Stimulated activated CD8-positive, alpha-beta memory T cell treated with anti-CD3 and anti-CD28 coated beads, Interleukin-2, amount 100 ng/mL, for 1 hour (primary cell): Measurements from ENCODE around the gene EPHB1.
"Not testable (repeated sequence)": the region's sequence is repeated elsewhere in the genome, so short reads cannot be mapped to it uniquely, and the experiment has no call there.

Experiments used
- DNase-seq, 2 donors: peaks; one replicate each; pipeline ENCODE4 v3.0.0-alpha.2; 2020; ENCODE audit warnings: low read depth in 2 of 2

EPHB1 gene

GRCh38 chr3:134776518-134776917 lies 18.5 kb upstream of the EPHB1 start:
- DNase-seq, result no peak

DNA sequence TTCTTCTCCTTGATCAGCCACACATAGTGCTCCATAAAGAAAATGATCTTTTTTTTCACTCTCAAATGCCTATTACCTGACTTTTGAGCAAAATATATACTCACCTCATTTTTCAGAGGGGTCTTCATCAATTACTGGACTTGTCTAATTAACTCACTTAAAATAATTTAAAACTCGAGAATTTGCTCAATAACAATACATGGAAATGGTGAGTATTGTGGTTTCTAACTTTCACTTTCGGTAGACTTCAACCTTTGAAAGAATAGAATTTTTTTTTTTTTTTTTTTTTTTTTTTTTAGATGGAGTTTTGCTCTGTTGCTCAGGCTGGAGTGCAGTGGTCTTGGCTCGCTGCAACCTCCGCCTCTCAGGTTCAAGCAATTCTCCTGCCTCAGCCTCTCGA lies 17.7 kb upstream of the EPHB1 start:
- no peak for DNase-seq

DNA sequence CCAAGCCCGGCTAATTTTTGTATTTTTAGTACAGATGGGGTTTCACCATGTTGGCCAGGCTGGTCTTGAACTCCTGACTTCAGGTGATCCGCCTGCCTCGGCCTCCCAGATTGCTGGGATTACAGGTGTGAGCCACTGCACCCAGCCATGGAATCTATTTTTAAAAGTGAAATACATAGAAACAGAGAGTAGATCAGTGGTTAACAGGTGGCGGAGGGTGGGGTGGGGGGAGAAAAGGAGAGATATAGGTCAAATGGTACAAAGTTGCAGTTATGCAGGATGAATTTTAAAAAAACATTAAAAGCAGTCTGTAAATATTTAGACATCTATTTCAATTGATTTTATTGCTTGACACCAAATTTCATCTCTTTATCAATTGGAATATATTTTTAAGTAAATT lies 6.8 kb upstream of the EPHB1 start:
- not testable (repeated sequence) for DNase-seq

DNA sequence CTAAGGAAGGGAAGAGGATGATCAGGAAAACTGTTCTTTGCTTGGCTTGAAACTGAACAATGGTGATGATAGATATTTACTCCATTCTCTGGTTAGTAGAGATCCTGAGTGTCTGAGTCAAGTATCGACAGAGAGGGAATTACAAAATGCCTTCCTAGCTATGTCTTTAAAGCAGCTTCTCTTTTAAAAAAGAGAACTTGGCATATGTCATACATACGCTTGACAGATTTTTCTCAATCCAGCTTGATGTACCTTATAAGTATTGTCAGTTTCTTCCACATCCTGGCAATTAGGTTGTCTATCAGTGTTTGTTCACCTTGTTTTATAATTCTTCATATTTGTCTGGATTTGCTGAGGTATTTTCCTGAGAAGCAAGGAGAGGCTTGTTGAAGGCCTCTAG lies 5.0 kb upstream of the EPHB1 start:
- no peak for DNase-seq

DNA sequence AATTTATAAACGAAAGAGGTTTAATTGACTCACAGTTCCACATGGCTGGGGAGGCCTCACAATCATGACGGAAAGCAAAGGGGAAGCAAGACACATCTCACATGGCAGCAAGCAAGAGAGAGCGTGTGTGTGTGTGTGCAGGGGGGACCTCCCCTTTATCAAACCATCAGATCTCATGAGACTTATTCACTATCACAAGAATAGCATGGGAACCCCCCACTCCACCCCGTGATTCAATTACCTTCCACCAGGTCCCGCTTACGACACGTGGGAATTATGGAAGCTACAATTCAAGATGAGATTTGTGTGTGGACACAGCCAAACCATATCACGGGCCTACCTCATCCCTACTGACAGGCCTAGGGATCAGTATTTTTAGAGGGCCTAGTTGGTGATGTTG lies 3.1 kb upstream of the EPHB1 start:
- DNase-seq, result no peak

- DNase-seq, result no peak
Measured at GRCh38 chr3:134792700-134793099, 2.4 kb upstream of the EPHB1 start.

- DNase-seq, result no peak
Measured at GRCh38 chr3:134793562-134793961, 1.5 kb upstream of the EPHB1 start.

DNA sequence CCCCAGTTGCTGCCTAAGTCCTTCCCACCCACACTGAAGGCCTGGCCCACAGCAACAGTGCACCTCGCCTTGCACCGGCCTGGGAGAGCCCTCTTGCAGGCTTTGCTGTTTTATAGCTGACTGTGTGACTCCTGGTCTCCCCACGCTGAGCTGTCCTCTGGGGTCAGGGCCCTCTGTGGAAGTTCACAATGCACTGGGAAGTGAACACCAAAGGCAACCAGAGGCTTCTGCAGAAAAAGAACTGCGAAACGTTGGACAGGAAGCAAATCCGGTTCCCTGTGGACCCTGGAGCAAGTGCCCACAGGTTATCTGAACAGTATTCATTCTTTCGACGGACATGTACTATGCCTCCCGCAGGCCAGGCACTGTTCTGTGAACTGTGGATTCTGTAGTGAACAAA lies 737 bp upstream of the EPHB1 start:
- DNase-seq, result no peak

DNA sequence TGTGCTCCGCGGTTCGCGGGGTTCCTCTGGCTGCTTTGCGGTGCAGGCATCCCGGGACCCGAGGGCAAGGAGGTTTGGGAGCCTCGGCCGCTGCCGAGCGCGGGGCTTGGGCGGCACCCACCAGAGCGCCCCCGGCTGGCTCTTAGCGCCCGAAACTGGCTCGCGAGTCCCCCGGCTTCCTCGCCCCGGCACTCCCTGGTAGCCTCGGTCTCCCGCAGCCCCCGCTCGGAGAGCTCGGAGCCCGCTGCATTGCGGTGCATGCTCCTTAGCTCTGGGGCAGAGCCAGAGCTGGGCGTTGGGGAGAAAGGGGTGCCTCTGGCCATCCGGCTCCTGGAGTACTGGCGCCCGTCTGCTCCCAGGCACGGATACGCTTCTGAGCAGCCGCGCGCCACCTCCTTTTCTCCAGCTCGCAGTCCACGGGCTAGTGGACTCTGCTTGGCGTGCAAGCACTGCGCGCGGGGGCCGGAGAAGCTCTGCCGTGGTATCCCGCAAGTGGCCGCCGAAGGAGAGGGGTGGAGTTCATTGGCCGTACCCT lies 753 bp downstream of the EPHB1 start:
- no peak for DNase-seq

GRCh38 chr3:134796281-134797056 lies 1.4 kb downstream of the EPHB1 start:
- no peak for DNase-seq

- no peak for DNase-seq
Measured at GRCh38 chr3:134797057-134797740, 2.1 kb downstream of the EPHB1 start.

GRCh38 chr3:134797741-134798451 lies 2.8 kb downstream of the EPHB1 start:
- DNase-seq, result no peak

DNA sequence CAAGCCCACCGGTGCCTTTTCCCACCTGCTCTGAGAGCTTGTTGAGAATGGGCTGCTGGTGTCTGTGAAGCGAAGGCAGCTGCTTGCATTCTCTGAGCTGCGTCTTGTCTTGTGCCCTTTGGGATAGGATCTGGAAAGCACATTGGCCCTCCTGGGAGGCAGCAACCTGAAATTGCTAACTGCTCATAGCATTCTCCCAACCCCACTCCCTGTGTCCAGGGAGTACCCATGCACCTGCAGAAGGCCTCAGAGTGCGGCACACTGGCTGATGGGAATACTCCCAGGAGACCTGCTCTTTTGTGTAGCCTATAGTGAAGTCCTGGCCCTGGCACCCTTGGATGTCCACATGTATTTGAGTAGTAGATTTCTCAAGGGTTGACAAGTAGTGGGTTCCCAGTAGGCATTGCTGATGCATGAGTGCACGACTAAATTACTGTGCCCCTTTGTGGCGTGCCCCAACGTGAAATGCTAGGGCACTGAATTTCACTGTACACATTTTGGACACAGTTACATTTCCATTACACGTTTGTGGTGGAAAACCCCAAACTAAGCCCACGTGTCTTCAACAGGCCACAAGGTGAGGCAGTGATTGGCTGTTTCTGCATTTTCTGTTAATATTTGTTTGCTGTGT lies 3.7 kb downstream of the EPHB1 start:
- no peak for DNase-seq

DNA sequence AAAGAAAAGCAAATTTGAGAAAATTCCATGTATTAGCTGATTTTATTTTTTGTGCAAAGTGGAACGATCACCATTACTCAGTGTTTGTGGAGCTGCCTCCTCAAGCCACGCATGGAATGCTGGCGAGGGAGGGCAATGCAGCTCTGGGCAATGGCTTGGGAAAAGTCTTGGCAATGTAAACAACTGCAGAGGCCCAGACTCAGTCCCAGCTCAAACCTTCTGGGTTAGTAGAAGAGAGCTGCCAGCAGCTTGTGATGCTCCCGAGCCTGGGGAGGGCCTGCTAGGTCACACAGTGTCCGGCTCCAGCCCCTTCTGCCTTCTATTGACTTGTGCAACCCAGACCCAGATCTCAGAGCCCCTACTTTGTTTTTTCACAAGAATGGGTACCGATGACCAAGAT lies 4.3 kb downstream of the EPHB1 start:
- DNase-seq, result no peak

- DNase-seq, result no peak
Measured at GRCh38 chr3:134801204-134801958, 6.3 kb downstream of the EPHB1 start.

DNA sequence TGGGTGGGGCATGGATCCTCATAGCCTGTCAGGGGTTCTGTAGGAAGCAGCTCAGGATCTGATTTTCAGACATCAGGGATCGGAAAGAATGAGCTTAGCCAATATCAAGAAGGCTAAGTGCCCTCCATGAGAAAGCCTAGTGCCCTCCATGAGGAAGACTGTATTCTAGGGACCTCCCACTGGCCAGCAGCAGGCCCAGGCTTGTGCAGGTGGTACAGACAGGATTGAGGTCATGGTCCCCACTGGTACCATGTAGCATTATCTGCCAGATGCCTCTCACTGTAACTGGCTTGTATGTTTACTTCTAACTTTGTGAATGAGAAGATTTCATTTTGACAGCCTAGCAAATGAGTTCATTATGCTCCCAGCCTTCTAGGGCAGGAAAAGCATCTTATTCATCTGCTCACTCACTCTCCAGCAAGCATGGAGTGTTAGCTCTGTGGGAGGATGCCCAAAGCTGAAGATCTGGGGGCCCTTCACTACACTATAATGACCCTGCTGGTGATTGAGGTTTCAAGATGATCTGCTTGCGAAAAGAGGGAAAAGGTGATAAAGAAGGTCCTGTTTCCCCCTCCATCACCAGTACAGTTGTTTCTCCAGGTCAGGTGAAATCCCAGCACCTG lies 7.5 kb downstream of the EPHB1 start:
- DNase-seq, result no peak

DNA sequence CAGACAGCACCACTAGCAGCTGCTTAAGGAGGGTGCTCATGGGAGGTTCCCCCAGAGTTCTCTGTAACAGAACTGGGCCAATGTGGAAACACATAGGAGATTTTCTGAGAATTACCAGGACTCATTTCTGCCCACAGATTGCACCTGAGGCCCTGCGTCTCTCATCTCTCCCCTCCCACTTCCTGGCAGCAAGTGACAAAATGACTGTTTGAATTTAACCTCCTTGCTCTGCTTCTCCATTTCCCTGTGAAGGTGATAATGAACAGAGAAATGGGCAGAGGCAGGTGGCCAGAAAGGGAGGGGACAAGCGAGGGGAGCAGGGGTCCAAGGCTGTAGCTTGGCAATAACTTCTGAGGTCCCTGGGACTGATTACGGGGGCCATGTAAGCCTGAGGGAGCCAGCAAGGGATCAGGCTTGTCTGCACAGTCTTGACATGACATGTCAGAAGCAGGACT lies 8.0 kb downstream of the EPHB1 start:
- no peak for DNase-seq

- no peak for DNase-seq
Measured at GRCh38 chr3:134803652-134804051, 8.6 kb downstream of the EPHB1 start.

- no peak for DNase-seq
Measured at GRCh38 chr3:134804508-134805480, 9.7 kb downstream of the EPHB1 start.

DNA sequence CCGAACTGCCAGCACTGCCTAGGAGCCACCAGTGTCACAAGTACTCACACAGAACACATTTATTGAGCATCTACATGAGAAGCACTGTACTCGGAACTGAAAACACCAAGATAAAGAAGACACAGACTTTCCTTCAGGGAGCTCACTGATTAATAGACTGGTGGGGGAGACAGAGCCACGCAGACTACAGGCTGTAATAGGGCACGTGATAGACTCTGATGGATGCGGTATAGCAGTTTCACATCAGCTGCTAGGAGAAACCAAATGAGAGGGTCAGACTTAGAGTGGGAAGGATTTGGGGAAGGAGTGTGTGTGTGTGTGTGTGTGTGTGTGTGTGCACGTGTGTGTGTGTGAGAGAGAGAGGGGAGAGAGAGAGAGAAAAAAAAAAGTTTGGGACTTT lies 12.1 kb downstream of the EPHB1 start:
- DNase-seq, result no peak
